ENCODE measurements around the gene TMEM141.

- TF ChIP-seq CTCF (IDR thresholded peaks at IDR 0.05; ENCODE audit: borderline replicate concordance, extremely low read depth, low read length, poor library complexity, severe bottlenecking) = no peak
- no peak for TF ChIP-seq EZH2 (IDR thresholded peaks at IDR 0.05; ENCODE audit: borderline replicate concordance, low read depth, low read length, severe bottlenecking)
Observed at GRCh38 chr9:136753371-136754058, 37.6 kb upstream of the TMEM141 start.
